HFF-Myc (cell line): ENCODE results near the gene ZCCHC17.

Source experiments
- DNase-seq: peaks from one replicate; pipeline ENCODE4 v3.0.0-alpha.2; 2011; ENCODE audit warnings: low read depth; ENCODE audit errors: extremely low read depth
- H3K4me3 ChIP-seq: replicated peaks from 2 replicates; pipeline ENCODE4 v1.5.1; 2011; ENCODE audit warnings: low read depth, mild to moderate bottlenecking, control low read depth, low read length
- TF ChIP-seq, protein P1 (sequence below): IDR thresholded peaks from 2 replicates; pipeline ENCODE4 v1.5.1; 2012; ENCODE audit warnings: mild to moderate bottlenecking, low read depth, low read length, control low read depth; ENCODE audit errors: missing control alignments

ZCCHC17 gene

DNA sequence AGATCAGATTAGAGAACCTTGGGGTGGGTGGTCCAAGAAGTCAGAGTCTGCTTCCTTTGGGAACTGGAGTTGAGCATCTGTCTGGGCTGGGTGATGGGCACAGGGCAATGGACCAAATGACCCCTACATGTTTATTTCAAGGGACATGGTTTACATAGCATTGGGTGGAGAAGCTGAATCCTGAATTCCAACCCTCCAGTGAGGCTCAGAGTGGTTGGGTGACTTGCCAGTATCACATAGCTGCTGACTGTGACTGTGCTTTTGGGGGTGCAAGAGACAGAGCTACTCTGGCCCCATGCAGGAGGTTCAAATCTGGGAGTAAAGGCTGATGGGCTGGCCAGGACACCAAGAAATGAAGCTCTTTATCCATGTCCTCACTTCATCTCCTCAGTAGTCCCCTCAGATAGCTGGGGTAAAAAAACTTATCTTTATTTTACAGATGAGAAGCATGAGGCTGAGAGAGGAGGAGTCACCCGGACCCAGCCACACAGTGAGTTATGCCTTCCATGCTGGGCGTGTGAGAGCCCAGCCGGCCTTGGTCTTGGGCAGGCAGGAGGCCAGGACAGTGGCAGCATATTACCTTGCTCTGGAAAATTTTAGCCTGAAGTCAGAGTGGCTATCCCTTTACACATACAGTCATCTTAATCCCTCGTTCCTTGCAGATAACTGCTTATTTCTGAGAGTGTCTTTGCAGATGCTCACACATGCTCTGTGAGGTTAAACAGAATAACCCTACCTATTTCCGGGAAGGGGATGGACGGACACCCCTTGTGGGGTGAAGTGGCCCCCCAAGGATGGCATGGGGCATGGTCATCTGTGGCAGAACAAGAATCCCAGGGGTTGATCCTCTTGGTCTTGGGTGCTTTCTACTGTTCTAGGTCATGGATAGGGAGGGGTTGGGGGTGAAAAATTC lies 113.4 kb downstream of the ZCCHC17 start:
- TF ChIP-seq, protein P1, sequence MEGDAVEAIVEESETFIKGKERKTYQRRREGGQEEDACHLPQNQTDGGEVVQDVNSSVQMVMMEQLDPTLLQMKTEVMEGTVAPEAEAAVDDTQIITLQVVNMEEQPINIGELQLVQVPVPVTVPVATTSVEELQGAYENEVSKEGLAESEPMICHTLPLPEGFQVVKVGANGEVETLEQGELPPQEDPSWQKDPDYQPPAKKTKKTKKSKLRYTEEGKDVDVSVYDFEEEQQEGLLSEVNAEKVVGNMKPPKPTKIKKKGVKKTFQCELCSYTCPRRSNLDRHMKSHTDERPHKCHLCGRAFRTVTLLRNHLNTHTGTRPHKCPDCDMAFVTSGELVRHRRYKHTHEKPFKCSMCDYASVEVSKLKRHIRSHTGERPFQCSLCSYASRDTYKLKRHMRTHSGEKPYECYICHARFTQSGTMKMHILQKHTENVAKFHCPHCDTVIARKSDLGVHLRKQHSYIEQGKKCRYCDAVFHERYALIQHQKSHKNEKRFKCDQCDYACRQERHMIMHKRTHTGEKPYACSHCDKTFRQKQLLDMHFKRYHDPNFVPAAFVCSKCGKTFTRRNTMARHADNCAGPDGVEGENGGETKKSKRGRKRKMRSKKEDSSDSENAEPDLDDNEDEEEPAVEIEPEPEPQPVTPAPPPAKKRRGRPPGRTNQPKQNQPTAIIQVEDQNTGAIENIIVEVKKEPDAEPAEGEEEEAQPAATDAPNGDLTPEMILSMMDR = no peak
- DNase-seq = no peak
- no peak overlapping the region for H3K4me3 ChIP-seq

DNA sequence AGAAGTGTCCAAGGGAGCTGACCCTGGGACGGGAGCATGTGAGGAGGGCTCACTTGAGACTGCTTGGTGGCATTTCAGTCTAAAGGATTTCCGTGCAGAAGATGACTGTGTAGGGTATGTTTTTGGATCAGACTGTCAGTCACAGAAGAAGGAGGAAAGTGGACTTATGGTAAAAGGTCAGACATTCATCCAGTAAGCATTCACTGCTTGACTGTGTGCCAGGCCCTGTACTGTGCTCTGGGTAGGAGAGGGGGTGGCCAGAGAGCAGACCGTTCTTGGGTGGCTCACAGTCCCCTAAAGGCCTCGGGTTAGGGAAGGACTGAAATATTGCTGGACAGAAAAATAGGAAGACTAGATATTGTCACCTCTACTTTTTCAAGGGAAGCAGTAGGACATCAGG lies 114.0 kb downstream of the ZCCHC17 start:
- no peak for DNase-seq
- no peak overlapping the region for H3K4me3 ChIP-seq
- TF ChIP-seq, protein P1 = no peak

DNA sequence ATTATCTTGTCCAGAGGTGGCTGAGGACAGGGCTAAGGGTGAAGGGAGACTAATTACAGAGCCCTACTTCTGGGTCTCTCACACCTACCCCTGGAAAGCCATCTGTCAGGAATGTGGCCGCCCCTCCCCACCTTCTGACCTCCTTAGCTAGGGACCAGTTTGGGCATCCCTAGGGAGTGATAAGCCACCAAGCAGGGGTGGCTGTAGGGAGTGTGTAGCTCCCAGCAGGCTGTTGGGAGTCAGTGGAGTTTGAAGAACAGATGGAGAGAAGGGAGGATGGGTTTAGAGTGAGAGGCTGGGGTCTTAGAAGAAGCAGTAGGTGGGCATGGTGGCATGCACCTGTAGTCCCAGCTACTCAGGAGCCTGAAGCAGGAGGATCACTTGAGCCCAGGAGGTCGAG lies 115.4 kb downstream of the ZCCHC17 start:
- no peak overlapping the region for H3K4me3 ChIP-seq
- no peak for DNase-seq
- TF ChIP-seq, protein P1 = no peak

DNA sequence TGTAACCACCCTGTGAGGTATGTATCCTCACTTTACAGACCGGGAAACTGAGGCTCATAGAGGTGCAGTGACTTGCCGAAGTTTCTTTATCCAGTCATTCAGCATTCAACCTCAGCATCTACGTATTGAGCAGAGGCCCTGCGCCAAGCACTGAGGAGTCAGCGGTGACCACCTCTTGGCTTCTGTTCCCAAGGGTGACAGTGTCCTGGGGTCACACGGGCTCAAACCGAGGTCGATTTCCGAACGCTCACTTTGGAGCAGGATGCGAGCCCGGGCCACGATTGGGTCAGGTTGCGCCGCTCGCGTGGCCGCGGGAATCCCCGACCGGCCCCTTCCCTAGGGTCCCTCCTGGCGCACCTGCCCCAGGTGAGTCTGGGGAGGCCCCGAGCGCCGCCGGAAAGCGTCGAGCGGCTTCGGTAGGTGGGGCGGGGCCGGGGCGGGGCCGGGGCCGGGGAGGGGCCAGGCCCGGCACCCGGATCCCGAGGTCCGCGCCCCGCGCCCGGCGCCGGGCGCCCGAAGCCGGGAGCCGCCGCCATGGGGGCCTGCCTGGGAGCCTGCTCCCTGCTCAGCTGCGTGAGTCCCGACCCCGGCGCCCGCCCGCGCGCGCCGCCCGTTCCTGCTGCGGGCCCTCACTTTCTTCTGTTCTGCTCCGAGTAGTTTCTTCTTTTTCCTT lies 116.0 kb downstream of the ZCCHC17 start, which contains the start of gene SERINC2:
SERINC2 (plus strand) TSS at position 482 of the 673 bp plus-strand sequence; CDS start at position 535, 53 bp downstream.
- no peak for DNase-seq
- peak within 1 kb of the TSS; percentile 69 for H3K4me3 ChIP-seq

DNA sequence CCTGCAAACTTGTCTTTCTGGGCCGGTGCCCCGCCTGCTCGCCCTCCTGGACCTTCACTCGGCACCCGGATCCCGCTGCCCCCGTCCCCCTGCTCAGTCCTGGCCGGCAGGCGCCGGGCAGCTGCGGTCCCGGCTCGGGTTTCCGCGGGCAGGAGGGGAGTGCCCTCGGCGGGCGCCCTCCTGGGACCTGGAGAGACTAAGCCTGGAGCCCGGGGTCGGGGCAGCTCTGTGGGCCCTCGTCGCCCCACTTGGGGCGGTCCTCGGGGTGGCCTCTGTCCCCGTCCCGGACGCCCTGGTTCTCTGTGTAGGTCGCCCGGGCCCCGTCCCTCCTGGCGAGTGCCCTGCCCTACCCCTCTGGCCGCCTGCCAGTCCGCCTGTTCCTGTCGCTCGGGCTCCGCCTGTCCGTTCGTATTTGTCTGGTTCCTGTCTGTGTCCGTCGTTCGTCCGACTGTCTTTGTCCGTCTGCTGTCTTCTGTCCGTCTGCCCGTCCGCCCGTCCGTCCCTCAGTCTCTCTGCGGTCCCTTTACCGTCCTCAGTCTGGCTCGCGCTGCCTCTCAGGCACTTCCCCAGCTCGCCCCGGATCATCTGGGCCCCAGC lies 116.7 kb downstream of the ZCCHC17 start:
- TF ChIP-seq, protein P1 = no peak
- DNase-seq = no peak
- peak overlapping the region; percentile 69 for H3K4me3 ChIP-seq

More for the DNA sequence above, 116.0 kb downstream of the ZCCHC17 start, which contains the start of gene SERINC2:
- TF ChIP-seq, protein P1 = no peak
